ENCODE measurements around the gene SAMD7.

SAMD7 gene

GRCh38 chr3:169923831-169924230 is 12.5 kb downstream of the SAMD7 start:
- TF ChIP-seq SIN3A (IDR thresholded peaks at IDR 0.05; ENCODE audit: borderline replicate concordance, insufficient read depth, low read length) (no peak), TAF1 (IDR thresholded peaks at IDR 0.05; ENCODE audit: borderline replicate concordance, insufficient read depth, low read length) (no peak), FOXP2 (optimal IDR thresholded peaks at IDR 0.05; ENCODE audit: borderline replicate concordance, extremely low read depth, extremely low read length, insufficient read depth) (no peak), POLR2AphosphoS5 (IDR thresholded peaks at IDR 0.05; ENCODE audit: low read depth, low read length) (no peak), REST (IDR thresholded peaks at IDR 0.05; ENCODE audit: insufficient read depth in 1 of 2, low read depth in 2 of 2, low read length in 2 of 2) (no peak)

- TF ChIP-seq FOXP2 (optimal IDR thresholded peaks at IDR 0.05; ENCODE audit: borderline replicate concordance, extremely low read depth, extremely low read length, insufficient read depth) (no peak), POLR2AphosphoS5 (IDR thresholded peaks at IDR 0.05; ENCODE audit: low read depth, low read length) (no peak), TAF1 (IDR thresholded peaks at IDR 0.05; ENCODE audit: borderline replicate concordance, insufficient read depth, low read length) (no peak), SIN3A (IDR thresholded peaks at IDR 0.05; ENCODE audit: borderline replicate concordance, insufficient read depth, low read length) (no peak), REST (IDR thresholded peaks at IDR 0.05; ENCODE audit: insufficient read depth in 1 of 2, low read depth in 2 of 2, low read length in 2 of 2) (no peak)
These were observed 18.6 kb downstream of the SAMD7 start for GRCh38 chr3:169929830-169930519.

GRCh38 chr3:169930843-169931242 is 19.5 kb downstream of the SAMD7 start:
- TF ChIP-seq POLR2AphosphoS5 (IDR thresholded peaks at IDR 0.05; ENCODE audit: low read depth, low read length) (no peak), REST (IDR thresholded peaks at IDR 0.05; ENCODE audit: insufficient read depth in 1 of 2, low read depth in 2 of 2, low read length in 2 of 2) (no peak)

GRCh38 chr3:169931747-169932520 is 20.6 kb downstream of the SAMD7 start:
- TF ChIP-seq SIN3A (IDR thresholded peaks at IDR 0.05; ENCODE audit: borderline replicate concordance, insufficient read depth, low read length) (no peak), TAF1 (IDR thresholded peaks at IDR 0.05; ENCODE audit: borderline replicate concordance, insufficient read depth, low read length) (no peak), REST (IDR thresholded peaks at IDR 0.05; ENCODE audit: insufficient read depth in 1 of 2, low read depth in 2 of 2, low read length in 2 of 2) (no peak), POLR2AphosphoS5 (IDR thresholded peaks at IDR 0.05; ENCODE audit: low read depth, low read length) (no peak), FOXP2 (optimal IDR thresholded peaks at IDR 0.05; ENCODE audit: borderline replicate concordance, extremely low read depth, extremely low read length, insufficient read depth) (no peak)
